SIG-M5 treated with dmso at 0.1 percent for 504 hours (cell line): Measurements from ENCODE around the gene C11orf87.

Experiments
- DNase-seq: peaks from one replicate; lab custom pipeline; 2025; ENCODE audit not compliant: unreplicated experiment; lab: John Stamatoyannopoulos, UW

Gene C11orf87

GRCh38 chr11:109421981-109422869, at the start of gene C11orf87:
Gene C11orf87 (plus strand): TSS chr11:109422190. CDS start chr11:109423634, 1,444 bp downstream.
- no peak for DNase-seq

GRCh38 chr11:109374032-109374431, 48.0 kb upstream of the C11orf87 start:
- DNase-seq = no peak

GRCh38 chr11:109374441-109374840, 47.5 kb upstream of the C11orf87 start:
- DNase-seq = no peak

GRCh38 chr11:109377039-109377742, 44.8 kb upstream of the C11orf87 start:
- no peak for DNase-seq

GRCh38 chr11:109378034-109378433, 44.0 kb upstream of the C11orf87 start:
- DNase-seq = no peak

- no peak for DNase-seq
These were observed 38.7 kb upstream of the C11orf87 start for GRCh38 chr11:109383306-109383705.

GRCh38 chr11:109384873-109385272, 37.1 kb upstream of the C11orf87 start:
- no peak for DNase-seq

GRCh38 chr11:109388982-109389381, 33.0 kb upstream of the C11orf87 start:
- no peak for DNase-seq

GRCh38 chr11:109390752-109391151, 31.2 kb upstream of the C11orf87 start:
- no peak for DNase-seq

GRCh38 chr11:109401545-109401944, 20.4 kb upstream of the C11orf87 start:
- no peak for DNase-seq

GRCh38 chr11:109405671-109406070, 16.3 kb upstream of the C11orf87 start:
- DNase-seq = no peak

GRCh38 chr11:109416601-109417000, 5.4 kb upstream of the C11orf87 start:
- DNase-seq = no peak

- no peak for DNase-seq
These were observed 978 bp downstream of the C11orf87 start for GRCh38 chr11:109422870-109423465.

GRCh38 chr11:109423466-109424190, 1.6 kb downstream of the C11orf87 start:
- DNase-seq = no peak

- DNase-seq = no peak
These were observed 2.9 kb downstream of the C11orf87 start for GRCh38 chr11:109424901-109425300.

- no peak for DNase-seq
These were observed 3.6 kb downstream of the C11orf87 start for GRCh38 chr11:109425554-109425953.

- DNase-seq = no peak
These were observed 4.7 kb downstream of the C11orf87 start for GRCh38 chr11:109426442-109427240.

GRCh38 chr11:109432105-109432504, 10.1 kb downstream of the C11orf87 start:
- no peak for DNase-seq

GRCh38 chr11:109433753-109434256, 11.8 kb downstream of the C11orf87 start:
- DNase-seq = no peak

GRCh38 chr11:109435121-109435742, 13.2 kb downstream of the C11orf87 start:
- no peak for DNase-seq
